Activated effector memory CD4-positive, alpha-beta T cell treated with Interleukin-2 at 50 U/mL for 16 hours (primary cell): Measurements from ENCODE around the gene FAM110C.
"Not testable (repeated sequence)": the region's sequence is repeated elsewhere in the genome, so short reads cannot be mapped to it uniquely, and the experiment has no call there.

Experiments
- DNase-seq: peaks from one replicate; pipeline ENCODE4 v3.0.0-alpha.2; 2020

The FAM110C gene

DNA sequence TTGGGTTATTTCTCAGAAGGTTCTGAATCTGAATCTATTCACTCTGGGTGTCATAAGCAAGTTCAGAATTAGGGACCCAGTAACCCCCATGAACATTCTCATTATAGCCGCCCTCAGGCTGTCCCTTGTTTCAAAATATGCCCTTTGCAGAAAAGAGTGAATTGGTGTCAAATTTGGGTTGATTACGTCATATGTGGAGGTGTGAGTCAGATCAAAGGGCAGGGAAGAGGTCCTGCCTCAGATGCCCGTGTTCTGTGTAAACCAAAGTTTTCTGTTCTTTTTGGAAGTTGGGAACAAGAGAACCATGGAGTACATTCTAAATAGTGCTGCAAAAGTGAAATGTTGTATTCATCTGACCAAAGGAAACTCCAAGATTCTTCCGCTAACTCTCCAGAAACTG is 5.8 kb downstream of the FAM110C start:
- no peak for DNase-seq

DNA sequence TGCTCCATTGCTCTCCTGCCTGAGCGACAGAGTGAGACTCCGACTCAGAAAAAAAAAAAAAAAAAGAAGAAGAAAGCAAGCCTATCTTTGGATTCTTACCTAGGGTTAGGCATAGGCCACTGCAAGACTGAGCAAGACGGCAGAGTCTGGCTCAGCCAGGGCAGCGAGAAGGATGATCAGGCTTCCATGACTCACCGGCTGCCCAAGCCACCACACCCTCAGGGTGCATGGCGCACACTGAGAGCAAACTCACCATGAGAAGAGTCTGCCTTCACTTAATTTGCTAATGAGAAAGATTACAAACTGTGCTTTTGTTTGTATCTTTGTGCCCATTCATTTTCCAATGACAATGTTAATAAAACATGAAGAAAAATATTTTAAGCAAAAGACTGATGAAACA is 8.2 kb downstream of the FAM110C start:
- no peak for DNase-seq

DNA sequence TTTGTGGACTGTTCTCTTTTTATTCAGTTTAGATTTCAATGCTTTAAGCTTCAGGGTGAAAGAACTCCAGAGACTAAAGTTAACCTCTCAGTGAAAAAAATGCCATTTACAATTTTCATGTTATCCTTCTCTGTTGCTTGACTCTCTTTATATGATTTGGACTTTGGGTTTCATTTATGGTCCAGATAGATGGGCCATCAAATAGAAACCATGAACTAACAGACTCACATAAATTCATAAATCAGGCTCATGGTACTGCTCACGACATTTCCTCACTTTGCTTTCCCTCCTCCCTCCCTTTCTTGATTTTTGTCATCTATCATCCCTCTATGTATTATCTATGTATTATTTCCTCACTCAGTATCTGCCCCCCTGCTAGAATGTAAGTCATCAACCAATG is 10.0 kb downstream of the FAM110C start:
- DNase-seq, result no peak

GRCh38 chr2:35852-36251 is 10.5 kb downstream of the FAM110C start:
- DNase-seq, result no peak

GRCh38 chr2:33620-34019 is 12.7 kb downstream of the FAM110C start:
- DNase-seq, result peak; percentile 37

- no peak for DNase-seq
Measured at GRCh38 chr2:32068-32467, 14.2 kb downstream of the FAM110C start.

- no peak for DNase-seq
Measured at GRCh38 chr2:29253-29652, 17.1 kb downstream of the FAM110C start.

- DNase-seq, result no peak
Measured at GRCh38 chr2:28406-28975, 17.8 kb downstream of the FAM110C start.

GRCh38 chr2:26891-27290 is 19.4 kb downstream of the FAM110C start:
- no peak for DNase-seq

GRCh38 chr2:25543-25942 is 20.8 kb downstream of the FAM110C start:
- DNase-seq, result no peak

- DNase-seq, result not testable (repeated sequence)
Measured at GRCh38 chr2:24591-24990, 21.7 kb downstream of the FAM110C start.

- no peak for DNase-seq
Measured at GRCh38 chr2:24107-24506, 22.2 kb downstream of the FAM110C start.

GRCh38 chr2:23283-23682 is 23.0 kb downstream of the FAM110C start:
- DNase-seq, result no peak

- DNase-seq, result not testable (repeated sequence)
Measured at GRCh38 chr2:22244-22643, 24.1 kb downstream of the FAM110C start.

DNA sequence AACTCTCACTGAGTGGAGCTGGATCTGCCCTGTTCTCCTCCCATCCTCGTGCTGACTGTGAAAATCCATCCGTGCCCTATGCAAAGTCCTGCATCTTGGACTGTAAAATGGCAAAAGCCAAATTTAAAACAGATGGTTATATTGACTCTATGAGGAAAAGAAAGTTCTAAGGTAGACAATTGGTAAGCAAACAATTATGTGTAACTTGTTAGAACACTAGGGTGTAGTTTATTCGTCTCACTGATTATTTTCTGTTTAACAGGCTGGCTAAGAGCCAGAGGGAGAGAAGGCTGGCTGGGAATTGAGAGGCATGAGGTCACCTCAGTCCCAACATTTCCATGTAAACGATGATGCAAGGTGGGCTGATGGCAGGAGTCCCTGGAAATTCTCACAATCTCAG is 26.0 kb downstream of the FAM110C start:
- DNase-seq, result not testable (repeated sequence)

- no peak for DNase-seq
Measured at GRCh38 chr2:19505-19904, 26.8 kb downstream of the FAM110C start.

GRCh38 chr2:18402-19271 is 27.7 kb downstream of the FAM110C start:
- no peak for DNase-seq

GRCh38 chr2:15916-16315 is 30.4 kb downstream of the FAM110C start:
- DNase-seq, result not testable (repeated sequence)

GRCh38 chr2:11248-11941 is 34.9 kb downstream of the FAM110C start:
- DNase-seq, result peak; percentile 15

DNA sequence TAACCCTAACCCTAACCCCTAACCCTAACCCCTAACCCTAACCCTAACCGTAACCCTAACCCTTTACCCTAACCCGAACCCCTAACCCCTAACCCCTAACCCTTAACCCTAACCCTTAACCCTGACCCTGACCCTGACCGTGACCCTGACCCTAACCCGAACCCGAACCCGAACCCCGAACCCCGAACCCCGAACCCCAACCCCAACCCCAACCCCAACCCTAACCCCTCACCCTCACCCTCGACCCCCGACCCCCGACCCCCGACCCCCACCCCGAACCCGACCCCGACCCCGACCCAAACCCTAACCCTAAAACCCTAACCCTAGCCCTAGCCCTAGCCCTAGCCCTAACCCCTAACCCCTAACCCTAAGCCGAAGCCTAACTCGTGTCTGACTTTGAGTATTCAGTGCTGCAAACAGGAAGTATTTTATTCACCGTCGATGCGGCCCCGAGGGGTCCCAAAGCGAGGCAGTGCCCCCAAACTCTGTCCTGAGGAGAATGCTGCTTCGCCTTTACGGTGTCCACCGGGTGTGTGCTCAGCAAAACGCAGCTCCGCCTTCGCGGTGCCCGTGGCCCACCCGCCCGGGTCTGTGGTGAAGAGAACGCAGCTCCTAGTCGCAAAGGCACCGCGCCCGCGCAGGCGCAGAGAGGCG is 36.0 kb downstream of the FAM110C start:
- no peak for DNase-seq
